ENCODE results near the gene OSBPL5.

The OSBPL5 gene

DNA sequence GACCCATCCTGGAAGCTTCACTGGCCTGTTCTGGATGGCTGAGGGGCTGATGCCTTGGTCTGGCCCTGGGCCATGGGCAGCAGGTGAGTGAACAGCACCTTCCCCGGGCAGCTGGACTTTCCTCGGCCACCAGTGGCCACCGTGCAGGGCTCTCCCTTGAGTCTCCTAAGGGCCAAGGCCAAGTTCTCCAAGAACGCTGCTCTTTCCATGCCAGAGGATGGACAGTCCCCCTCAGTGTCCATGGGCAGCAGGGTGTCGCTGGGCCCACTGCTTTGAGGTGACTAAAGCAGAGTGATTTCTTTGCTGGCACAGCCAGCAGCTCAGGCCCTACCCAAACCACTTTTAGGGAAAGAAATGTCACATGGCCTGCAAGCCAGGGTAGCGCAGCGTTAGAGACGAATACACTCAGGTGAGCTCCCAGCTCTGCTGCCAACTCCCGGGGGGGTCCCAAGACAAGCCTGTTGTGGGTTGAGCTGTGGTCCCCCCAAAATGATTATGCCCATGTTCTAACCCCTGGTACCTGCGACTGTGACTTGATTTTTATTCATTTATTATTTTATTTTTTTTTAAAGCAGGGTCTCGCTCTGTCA is 104.6 kb downstream of the OSBPL5 start:
- in situ Hi-C loops (cut with MboI; ENCODE audit: low sequenced_read_pairs): no loop called here

- in situ Hi-C loops (cut with MboI; ENCODE audit: low sequenced_read_pairs): no loop called here
These were observed 106.1 kb downstream of the OSBPL5 start for GRCh38 chr11:3058753-3059664.

DNA sequence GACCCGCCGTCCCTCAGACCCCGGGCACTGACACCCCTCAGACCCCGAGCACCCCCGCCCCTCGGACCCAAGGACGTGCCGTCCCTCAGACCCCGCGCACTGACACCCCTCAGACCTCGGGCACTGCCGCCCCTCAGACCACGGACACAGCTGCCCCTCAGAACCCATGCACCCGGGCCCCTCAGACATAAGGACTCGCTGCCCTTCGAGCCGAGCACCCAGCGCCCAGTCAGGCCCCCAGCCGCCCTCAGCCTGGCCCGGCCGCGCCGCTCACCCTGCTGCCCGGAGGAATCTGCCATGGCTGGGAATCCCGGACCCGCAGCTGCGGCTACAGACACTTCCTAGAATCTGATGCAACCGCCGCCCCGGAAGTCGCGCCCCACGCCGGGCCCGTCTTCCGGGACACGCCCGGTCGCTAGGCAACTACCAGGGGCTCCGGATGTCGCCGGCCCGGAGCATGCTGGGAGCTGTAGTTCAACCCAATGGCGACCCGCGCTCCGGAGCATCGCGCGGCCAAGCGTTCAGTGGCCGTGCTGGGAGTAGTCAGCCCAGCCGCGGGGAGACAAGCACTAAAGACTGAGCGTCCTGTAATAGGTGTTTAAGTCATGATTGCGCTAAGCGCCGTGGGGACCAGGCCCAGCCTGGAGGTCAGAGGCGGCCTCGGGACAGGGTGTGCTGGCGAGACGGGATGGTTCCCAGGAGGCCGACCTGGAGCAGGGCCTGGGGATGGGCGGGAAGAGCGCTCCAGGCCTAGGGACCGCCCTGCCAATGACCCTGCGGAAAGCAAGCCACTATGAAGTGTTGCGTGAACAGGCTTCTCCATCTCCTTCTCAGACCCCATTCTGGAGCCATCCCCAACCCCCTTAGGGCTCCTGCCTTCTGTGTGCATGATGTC is 107.8 kb downstream of the OSBPL5 start, which contains the start of gene CARS1:
TSS of gene CARS1 (minus strand) at position 355 of the 895 bp plus-strand sequence. CDS start at position 299, 56 bp downstream.
- in situ Hi-C loops (cut with MboI; ENCODE audit: low sequenced_read_pairs): no loop called here

- in situ Hi-C loops (cut with MboI; ENCODE audit: low sequenced_read_pairs): no loop called here
These were observed 108.6 kb downstream of the OSBPL5 start for GRCh38 chr11:3056296-3057068.

DNA sequence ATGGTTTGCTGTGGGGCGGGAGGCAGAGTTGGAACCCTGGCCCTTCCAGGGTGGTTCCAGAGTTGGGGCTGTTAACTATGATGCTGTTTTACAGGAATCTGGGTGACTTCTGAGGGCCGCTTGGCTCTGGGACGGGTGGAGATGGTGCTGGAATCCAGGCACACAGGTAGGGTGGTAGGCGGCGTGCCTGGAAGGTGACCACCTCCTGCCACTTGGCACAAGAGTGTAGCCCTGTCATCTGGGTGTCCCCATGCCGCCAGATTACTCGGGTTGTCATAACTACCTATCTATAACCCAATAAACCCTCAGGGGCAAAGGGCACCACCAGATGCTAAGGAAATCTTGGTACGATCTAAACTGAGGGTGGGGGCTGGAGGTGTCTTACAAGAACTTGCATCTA is 109.2 kb downstream of the OSBPL5 start:
- in situ Hi-C loops (cut with MboI; ENCODE audit: low sequenced_read_pairs): no loop called here

DNA sequence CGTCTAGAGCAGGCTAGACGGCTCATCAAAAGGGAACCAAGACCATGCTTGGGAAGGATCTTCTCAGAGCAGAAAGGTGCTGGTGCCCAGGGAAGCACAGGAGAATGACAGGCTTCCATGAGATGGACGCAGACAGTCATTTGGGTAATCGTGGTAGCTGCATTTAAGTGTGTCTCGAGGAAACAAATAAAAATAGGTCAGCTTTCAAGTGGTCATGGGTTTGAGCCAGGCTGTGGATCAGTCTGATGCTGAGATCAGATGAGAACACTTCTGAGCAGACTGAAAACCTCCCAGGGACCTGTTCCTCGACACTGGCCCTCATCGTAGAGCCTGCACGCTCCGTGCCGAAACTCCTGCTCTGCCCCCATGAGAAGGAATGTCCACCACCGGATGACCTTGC is 112.5 kb downstream of the OSBPL5 start:
- in situ Hi-C loops (cut with MboI; ENCODE audit: low sequenced_read_pairs): no loop called here

DNA sequence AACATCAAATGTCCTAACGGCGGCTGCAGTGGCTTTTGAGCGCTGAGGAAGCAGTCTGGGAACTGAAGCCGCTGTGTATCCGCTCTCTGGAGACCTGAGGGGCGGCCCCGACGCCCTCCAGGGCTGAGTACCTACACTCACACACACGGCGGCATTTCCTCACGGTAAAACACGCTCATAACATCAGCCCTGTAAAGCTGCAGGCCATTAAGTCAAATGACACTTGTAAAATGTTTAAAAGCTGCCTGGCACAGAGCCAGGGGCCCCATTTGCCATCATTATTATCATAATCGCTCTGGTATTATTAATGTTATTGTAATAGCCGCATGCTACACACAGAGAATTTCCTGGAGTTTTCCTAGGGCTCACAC is 113.0 kb downstream of the OSBPL5 start:
- in situ Hi-C loops (cut with MboI; ENCODE audit: low sequenced_read_pairs): no loop called here

DNA sequence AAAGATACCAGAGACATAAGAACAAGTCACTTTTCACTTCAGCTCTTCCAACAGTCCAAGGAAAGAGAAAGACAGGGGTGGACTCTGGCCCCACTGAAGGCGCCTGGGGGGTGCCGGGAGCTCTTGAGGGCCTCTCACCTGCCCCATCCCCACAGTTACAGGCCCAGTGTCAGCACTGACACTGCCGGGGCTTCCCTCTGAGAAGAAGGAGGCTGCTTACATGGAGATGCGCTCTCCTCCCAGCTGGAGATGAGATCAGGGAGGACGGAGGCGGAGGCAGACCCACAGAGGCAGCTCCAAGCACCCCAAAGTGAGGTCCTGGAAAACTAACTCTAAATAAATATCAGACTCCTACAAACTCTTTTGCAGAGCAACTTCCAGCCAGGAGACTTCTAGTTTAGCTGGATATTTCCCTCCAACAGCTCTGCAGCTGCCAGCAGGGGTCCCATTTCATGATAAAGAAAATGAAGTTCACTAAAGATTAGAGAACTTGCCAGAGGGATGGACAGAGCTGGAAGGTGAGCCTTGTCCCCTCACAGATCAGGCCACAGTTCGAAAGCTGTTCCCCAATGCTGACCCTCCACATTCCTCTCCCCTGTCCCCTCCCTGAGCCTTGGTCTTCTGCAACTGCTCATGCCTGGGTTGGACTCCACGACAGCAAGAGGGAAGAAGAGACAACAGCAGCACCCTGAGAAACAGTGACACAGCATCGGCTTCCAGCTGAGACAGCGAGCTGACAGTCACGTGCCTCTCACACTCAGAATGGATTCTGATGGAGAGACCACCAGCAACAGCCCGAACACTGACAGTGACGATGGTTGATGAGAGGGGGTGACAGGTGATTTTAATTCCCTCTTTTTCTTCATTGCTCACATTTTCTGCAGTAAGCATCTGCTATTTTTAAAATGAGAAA is 113.7 kb downstream of the OSBPL5 start:
- in situ Hi-C loops (cut with MboI; ENCODE audit: low sequenced_read_pairs): no loop called here

- in situ Hi-C loops (cut with MboI; ENCODE audit: low sequenced_read_pairs): no loop called here
These were observed 114.5 kb downstream of the OSBPL5 start for GRCh38 chr11:3050386-3051195.

DNA sequence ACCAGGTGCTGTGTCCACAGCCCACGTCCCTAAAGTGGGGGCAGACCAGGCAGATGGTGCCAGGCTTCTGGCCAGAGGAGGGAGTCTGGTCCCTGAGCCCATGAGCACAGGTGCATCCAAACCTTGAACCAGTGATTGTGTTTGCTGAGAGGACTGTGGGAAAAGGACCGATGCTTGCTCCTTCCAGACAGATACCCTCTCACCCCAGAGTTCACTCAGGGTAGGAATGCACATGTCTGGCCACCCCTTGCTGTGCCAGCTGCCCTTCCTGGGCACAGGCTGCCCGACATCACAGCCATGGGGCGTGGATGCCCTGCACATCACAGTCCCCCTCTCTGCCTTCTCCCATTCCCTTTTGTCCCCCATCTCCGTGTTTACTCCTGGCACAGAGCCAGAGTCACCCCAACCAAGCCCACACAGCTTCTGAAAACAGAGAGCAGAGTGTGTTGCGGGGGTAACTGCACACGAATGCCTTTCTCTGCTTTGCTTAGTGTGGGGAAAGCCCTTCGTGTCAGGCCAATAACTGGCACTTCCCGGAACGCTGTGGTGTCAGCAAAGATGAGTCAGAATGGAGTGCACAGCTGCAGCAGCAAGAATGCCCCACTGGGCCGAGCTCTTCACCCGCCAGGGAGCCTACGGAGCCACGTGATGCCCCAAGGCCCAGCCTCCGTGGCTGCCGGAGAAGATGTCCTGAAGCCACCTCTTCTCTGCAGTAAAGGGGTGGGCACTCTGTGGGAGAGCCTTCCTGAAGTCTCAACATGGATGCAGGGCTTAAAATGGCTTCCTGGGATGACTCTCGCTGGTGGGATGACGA is 115.5 kb downstream of the OSBPL5 start:
- in situ Hi-C loops (cut with MboI; ENCODE audit: low sequenced_read_pairs): no loop called here

GRCh38 chr11:3047637-3048036 is 117.5 kb downstream of the OSBPL5 start:
- in situ Hi-C loops (cut with MboI; ENCODE audit: low sequenced_read_pairs): no loop called here

- in situ Hi-C loops (cut with MboI; ENCODE audit: low sequenced_read_pairs): no loop called here
These were observed 118.5 kb downstream of the OSBPL5 start for GRCh38 chr11:3046641-3047040.

- in situ Hi-C loops (cut with MboI; ENCODE audit: low sequenced_read_pairs): no loop called here
These were observed 118.9 kb downstream of the OSBPL5 start for GRCh38 chr11:3046190-3046589.

GRCh38 chr11:3044915-3045314 is 120.2 kb downstream of the OSBPL5 start:
- in situ Hi-C loops (cut with MboI; ENCODE audit: low sequenced_read_pairs): no loop called here

GRCh38 chr11:3044004-3044403 is 121.1 kb downstream of the OSBPL5 start:
- in situ Hi-C loops (cut with MboI; ENCODE audit: low sequenced_read_pairs): no loop called here

- in situ Hi-C loops (cut with MboI; ENCODE audit: low sequenced_read_pairs): no loop called here
These were observed 121.7 kb downstream of the OSBPL5 start for GRCh38 chr11:3043315-3043871.

DNA sequence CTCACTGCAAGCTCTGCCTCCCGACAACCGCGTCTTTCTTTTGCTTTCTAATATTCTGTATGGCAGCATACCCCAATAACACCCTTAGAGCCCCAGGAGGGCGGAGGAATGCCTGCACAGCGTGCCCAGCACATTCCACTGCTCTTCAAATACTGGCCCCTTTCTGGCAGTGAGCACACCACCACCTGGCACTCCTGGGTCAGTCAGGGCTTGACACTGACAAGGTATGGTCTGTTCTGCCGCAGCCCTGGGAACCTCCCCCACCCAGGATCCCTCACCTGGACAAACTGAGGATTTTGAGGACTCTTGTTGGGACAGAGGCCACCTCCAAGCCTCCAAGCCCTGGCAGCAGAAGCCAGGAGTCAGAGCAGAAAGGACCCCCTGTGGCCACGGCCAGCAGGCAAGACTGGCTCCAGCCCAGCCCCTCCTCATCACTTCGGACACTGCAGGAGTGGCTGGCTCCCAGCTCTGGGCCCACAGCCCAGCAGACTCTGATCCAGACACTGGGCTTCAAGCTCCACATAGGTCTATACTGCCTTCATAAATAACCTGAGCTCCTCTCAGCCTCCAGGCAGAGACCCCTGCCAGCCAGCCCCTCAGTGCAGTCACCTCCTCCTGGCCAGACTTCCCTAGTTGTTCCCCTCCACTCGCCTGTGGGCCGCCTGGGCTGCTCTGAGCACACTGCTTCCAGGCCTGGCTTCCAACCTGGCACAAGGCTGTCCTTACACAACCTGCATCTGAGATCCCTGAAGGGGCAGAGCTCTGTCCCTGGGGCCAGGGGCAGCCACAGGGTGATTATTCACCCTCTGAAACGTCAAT is 122.4 kb downstream of the OSBPL5 start:
- in situ Hi-C loops (cut with MboI; ENCODE audit: low sequenced_read_pairs): no loop called here

Data from HL-60/S4 (cell line).